ENCODE results near the gene MRPS31.

The MRPS31 gene

GRCh38 chr13:40806241-40806640 is 35.3 kb upstream of the MRPS31 start:
- H3K4me3 ChIP-seq: no peak overlapping the region
- H3K36me3 ChIP-seq: peaks cover 20 to 96% (median 91%) of the 10 kb centered on the region in 11 experiments
- H3K4me1 ChIP-seq: peaks cover 0 to 8% (median under 1%) of the 10 kb centered on the region in 10 experiments; a peak in 11 of 20 replicates
- H3K9ac ChIP-seq: no peak overlapping the region
- no peaks in the 10 kb centered on the region for H3K9me3 ChIP-seq (replicated peaks in 1 of 11)
- H4K20me1 ChIP-seq: no peaks in the 10 kb centered on the region
- TF ChIP-seq Cebpa-rat (IDR thresholded peaks at IDR 0.05): no peak
- H3K4me2 ChIP-seq: no peak overlapping the region
- H3K27ac ChIP-seq: no peak overlapping the region
- H3K27me3 ChIP-seq: no peaks in the 10 kb centered on the region

GRCh38 chr13:40803316-40803715 is 32.3 kb upstream of the MRPS31 start:
- TF ChIP-seq Cebpa-rat (IDR thresholded peaks at IDR 0.05): no peak
- peaks cover 6 to 12% (median 9%) of the 10 kb centered on the region in 10 experiments for H3K4me1 ChIP-seq
- H3K36me3 ChIP-seq: peaks cover 20 to 92% (median 84%) of the 10 kb centered on the region in 11 experiments
- no peaks in the 10 kb centered on the region for H3K27me3 ChIP-seq
- H3K9ac ChIP-seq: no peak overlapping the region
- H3K27ac ChIP-seq: no peak overlapping the region
- no peaks in the 10 kb centered on the region for H4K20me1 ChIP-seq
- no peaks in the 10 kb centered on the region for H3K9me3 ChIP-seq (replicated peaks in 1 of 11)
- H3K4me3 ChIP-seq: no peak overlapping the region
- H3K4me2 ChIP-seq: no peak overlapping the region

GRCh38 chr13:40801255-40802217 is 30.5 kb upstream of the MRPS31 start:
- no peak overlapping the region for H3K27ac ChIP-seq
- H3K4me1 ChIP-seq: peaks cover 16 to 29% (median 25%) of the 10 kb centered on the region in 10 experiments
- TF ChIP-seq Cebpa-rat (IDR thresholded peaks at IDR 0.05): no peak
- H3K27me3 ChIP-seq: no peaks in the 10 kb centered on the region
- no peak overlapping the region for H3K4me3 ChIP-seq
- no peaks in the 10 kb centered on the region for H3K9me3 ChIP-seq (replicated peaks in 1 of 11)
- no peak overlapping the region for H3K4me2 ChIP-seq
- peaks cover 17 to 81% (median 68%) of the 10 kb centered on the region in 11 experiments for H3K36me3 ChIP-seq
- H3K9ac ChIP-seq: no peak overlapping the region
- no peaks in the 10 kb centered on the region for H4K20me1 ChIP-seq

- Histone ChIP-seq H3K27ac (no peak overlapping the region), H3K4me2 (no peak overlapping the region), H3K4me3 (no peak overlapping the region), H3K36me3 (peaks cover 7 to 81% (median 67%) of the 10 kb centered on the region in 11 experiments; a peak in 21 of 22 replicates), H3K9me3 (replicated peaks in 1 of 11) (no peaks in the 10 kb centered on the region), H3K27me3 (no peaks in the 10 kb centered on the region), H3K9ac (no peak overlapping the region), H4K20me1 (no peaks in the 10 kb centered on the region), H3K4me1 (peaks cover 16 to 30% (median 25%) of the 10 kb centered on the region in 10 experiments)
- no peak for TF ChIP-seq Cebpa-rat (IDR thresholded peaks at IDR 0.05)
Measured at GRCh38 chr13:40800559-40800958, 29.6 kb upstream of the MRPS31 start.

- H4K20me1 ChIP-seq: no peaks in the 10 kb centered on the region
- no peak for TF ChIP-seq Cebpa-rat (IDR thresholded peaks at IDR 0.05)
- H3K9ac ChIP-seq: no peak overlapping the region
- H3K27ac ChIP-seq: no peak overlapping the region; a peak in 1 of 22 replicates
- peaks cover 0 to 82% (median 68%) of the 10 kb centered on the region in 11 experiments; a peak in 21 of 22 replicates for H3K36me3 ChIP-seq
- H3K4me3 ChIP-seq: no peak overlapping the region
- H3K27me3 ChIP-seq: no peaks in the 10 kb centered on the region
- no peaks in the 10 kb centered on the region for H3K9me3 ChIP-seq (replicated peaks in 1 of 11)
- peak overlapping the region in 1 of 11 experiments; percentile 89; a peak in 3 of 22 replicates for H3K4me2 ChIP-seq
- peaks cover 16 to 30% (median 25%) of the 10 kb centered on the region in 10 experiments for H3K4me1 ChIP-seq
Measured at GRCh38 chr13:40799508-40799907, 28.5 kb upstream of the MRPS31 start.

GRCh38 chr13:40798380-40798779 is 27.4 kb upstream of the MRPS31 start:
- H3K36me3 ChIP-seq: peaks cover 0 to 84% (median 69%) of the 10 kb centered on the region in 11 experiments; a peak in 21 of 22 replicates
- no peaks in the 10 kb centered on the region for H4K20me1 ChIP-seq
- no peaks in the 10 kb centered on the region for H3K27me3 ChIP-seq
- no peak for TF ChIP-seq Cebpa-rat (IDR thresholded peaks at IDR 0.05)
- H3K9ac ChIP-seq: peak overlapping the region in 10 of 11 experiments; percentile 23 to 63 (median 53); a peak in 19 of 22 replicates
- H3K4me2 ChIP-seq: peak overlapping the region; percentile 59 to 89 (median 77)
- H3K4me1 ChIP-seq: peaks cover 16 to 33% (median 25%) of the 10 kb centered on the region in 10 experiments
- H3K4me3 ChIP-seq: peak overlapping the region in 3 of 10 experiments; percentile 20 to 35 (median 33); a peak in 3 of 20 replicates
- H3K9me3 ChIP-seq (replicated peaks in 1 of 11): no peaks in the 10 kb centered on the region
- H3K27ac ChIP-seq: peak overlapping the region in 10 of 11 experiments; percentile 41 to 77 (median 62); a peak in 19 of 22 replicates

GRCh38 chr13:40796649-40797048 is 25.7 kb upstream of the MRPS31 start:
- Histone ChIP-seq H3K27me3 (no peaks in the 10 kb centered on the region), H4K20me1 (peaks cover 0 to 11% (median 0%) of the 10 kb centered on the region in 11 experiments; a peak in 1 of 22 replicates), H3K36me3 (peaks cover 0 to 72% (median 57%) of the 10 kb centered on the region in 11 experiments; a peak in 21 of 22 replicates), H3K9ac (no peak overlapping the region), H3K27ac (no peak overlapping the region), H3K4me1 (peaks cover 16 to 51% (median 37%) of the 10 kb centered on the region in 10 experiments), H3K4me2 (no peak overlapping the region), H3K4me3 (no peak overlapping the region), H3K9me3 (replicated peaks in 1 of 11) (no peaks in the 10 kb centered on the region)
- TF ChIP-seq Cebpa-rat (IDR thresholded peaks at IDR 0.05): no peak

- Histone ChIP-seq H3K27ac (no peak overlapping the region), H3K36me3 (peaks cover 0 to 53% (median 39%) of the 10 kb centered on the region in 11 experiments; a peak in 20 of 22 replicates), H3K9ac (no peak overlapping the region), H3K4me1 (peaks cover 16 to 66% (median 47%) of the 10 kb centered on the region in 10 experiments), H3K4me3 (no peak overlapping the region), H3K27me3 (no peaks in the 10 kb centered on the region), H3K4me2 (no peak overlapping the region), H4K20me1 (peaks cover 0 to 11% (median 0%) of the 10 kb centered on the region in 11 experiments; a peak in 1 of 22 replicates), H3K9me3 (replicated peaks in 1 of 11) (no peaks in the 10 kb centered on the region)
- TF ChIP-seq Cebpa-rat (IDR thresholded peaks at IDR 0.05): no peak
Measured at GRCh38 chr13:40794414-40795368, 23.7 kb upstream of the MRPS31 start.
